Keratinocyte (primary cell): ENCODE data around the gene GLUL. TPM values are rescaled to one million over a fixed set of nuclear protein-coding genes. Genes with fewer than 3 reads are reported as not detected.

Source experiments
- DNase-seq: peaks from one replicate; pipeline ENCODE4 v3.0.0-alpha.2; 2011; ENCODE audit warnings: low read depth, missing footprints, low spot score
- FAIRE-seq: peaks from 2 replicates; lab custom pipeline; 2011; peaks lifted over from hg19 to GRCh38; lab: Jason Lieb, UNC
- H2AFZ ChIP-seq: 2 replicates; pipeline ENCODE4 v1.6.0; 2012; ENCODE audit warnings: low read length, control low read depth, inconsistent platforms; ENCODE audit not compliant: control insufficient read depth
- H3K27ac ChIP-seq: 2 replicates; pipeline ENCODE4 v1.5.1; 2011; ENCODE audit warnings: low read length; ENCODE audit not compliant: control insufficient read depth, insufficient read depth
- H3K27me3 ChIP-seq: 3 replicates; pipeline ENCODE4 v1.6.0; 2011; ENCODE audit warnings: low read length; ENCODE audit not compliant: control insufficient read depth, insufficient read depth; ENCODE audit errors: extremely low read depth
- H3K36me3 ChIP-seq, 2 experiments: 2 replicates in 1 of 2; 3 replicates in 1 of 2; pipeline ENCODE4 v1.5.1; 2011; ENCODE audit warnings: low read length in 2 of 2, mild to moderate bottlenecking in 1 of 2; ENCODE audit not compliant: control insufficient read depth in 2 of 2, insufficient read depth in 2 of 2; ENCODE audit errors: extremely low read depth in 1 of 2
- H3K4me1 ChIP-seq: 3 replicates; pipeline ENCODE4 v1.5.1; 2011; ENCODE audit warnings: low read length; ENCODE audit not compliant: control insufficient read depth, insufficient read depth; ENCODE audit errors: extremely low read depth
- H3K4me2 ChIP-seq: 3 replicates; pipeline ENCODE4 v1.6.0; 2011; ENCODE audit warnings: low read depth, low read length; ENCODE audit not compliant: control insufficient read depth, insufficient read depth; ENCODE audit errors: extremely low read depth
- H3K4me3 ChIP-seq, 3 experiments: fragments of 200-600 bp in 1 of 3; sonication (generic) in 1 of 3; 2 replicates in 2 of 3; 3 replicates in 1 of 3; pipeline ENCODE4 v1.5.1; 2011 to 2016; ENCODE audit warnings: low read length in 3 of 3, mild to moderate bottlenecking in 3 of 3, control low read depth in 2 of 3, inconsistent platforms in 1 of 3, low read depth in 1 of 3, mixed read lengths in 1 of 3, mixed run types in 1 of 3, moderate library complexity in 1 of 3; ENCODE audit not compliant: control insufficient read depth in 2 of 3, insufficient read depth in 2 of 3; ENCODE audit errors: extremely low read depth in 1 of 3
- H3K79me2 ChIP-seq: 2 replicates; pipeline ENCODE4 v1.6.0; 2012; ENCODE audit warnings: low read length; ENCODE audit not compliant: control insufficient read depth, insufficient read depth
- H3K9ac ChIP-seq: 3 replicates; pipeline ENCODE4 v1.6.0; 2011; ENCODE audit warnings: low read length; ENCODE audit not compliant: control insufficient read depth, insufficient read depth; ENCODE audit errors: extremely low read depth
- H3K9me1 ChIP-seq: 3 replicates; pipeline ENCODE4 v1.6.0; 2011; ENCODE audit warnings: low read length; ENCODE audit not compliant: control insufficient read depth, insufficient read depth; ENCODE audit errors: extremely low read depth
- H3K9me3 ChIP-seq: 2 replicates; pipeline ENCODE4 v1.5.1; 2012; ENCODE audit warnings: low read depth, low read length; ENCODE audit not compliant: control insufficient read depth
- H4K20me1 ChIP-seq: 3 replicates; pipeline ENCODE4 v1.6.0; 2011; ENCODE audit warnings: low read length; ENCODE audit not compliant: control insufficient read depth, insufficient read depth; ENCODE audit errors: extremely low read depth
- CTCF ChIP-seq, 3 experiments: IDR thresholded peaks in 1 of 3; conservative IDR thresholded peaks in 1 of 3; optimal IDR thresholded peaks in 1 of 3; 2 replicates in 2 of 3; 3 replicates in 1 of 3; pipeline versions ENCODE3 to v1.5.1; 2011; ENCODE audit warnings: low read length in 3 of 3, mild to moderate bottlenecking in 3 of 3, moderate library complexity in 2 of 3, control low read depth in 1 of 3, inconsistent platforms in 1 of 3; ENCODE audit not compliant: insufficient read depth in 2 of 3; ENCODE audit errors: extremely low read depth in 1 of 3
- EZH2 ChIP-seq: IDR thresholded peaks from one replicate; pipeline ENCODE4 v1.6.1; 2012; ENCODE audit warnings: inconsistent platforms, mild to moderate bottlenecking, low read length, moderate library complexity
- dilution Hi-C: fragments of 300-500 bp; cut with MboI; formaldehyde crosslinking; loops from one replicate; pipeline ENCODE4 v1.7.0; 2020; ENCODE audit warnings: low sequenced_read_pairs; ENCODE audit not compliant: extremely low pct_ligation_motif_present
- polyA plus RNA-seq, 5 experiments: library from polyadenylated mRNA; depleted of rRNA in 3 of 5; stranded (reverse) in 3 of 5; stranded (forward) in 1 of 5; unstranded in 1 of 5; fragments of >200 nt; gene quantifications; 1 replicate in 1 of 5; 2 replicates in 3 of 5; 3 replicates in 1 of 5; pipeline versions ENCODE4 v1.2.1 to v1.2.3, GENCODE V29; 2011 to 2012; ENCODE audit warnings: missing spikeins in 2 of 5, low read depth in 1 of 5, low replicate concordance in 1 of 5

The GLUL gene
- polyA plus RNA-seq, 1 donor (not counting 4 experiments of a cell fraction or from before 2014, with no cell fraction given), result 593 TPM

DNA sequence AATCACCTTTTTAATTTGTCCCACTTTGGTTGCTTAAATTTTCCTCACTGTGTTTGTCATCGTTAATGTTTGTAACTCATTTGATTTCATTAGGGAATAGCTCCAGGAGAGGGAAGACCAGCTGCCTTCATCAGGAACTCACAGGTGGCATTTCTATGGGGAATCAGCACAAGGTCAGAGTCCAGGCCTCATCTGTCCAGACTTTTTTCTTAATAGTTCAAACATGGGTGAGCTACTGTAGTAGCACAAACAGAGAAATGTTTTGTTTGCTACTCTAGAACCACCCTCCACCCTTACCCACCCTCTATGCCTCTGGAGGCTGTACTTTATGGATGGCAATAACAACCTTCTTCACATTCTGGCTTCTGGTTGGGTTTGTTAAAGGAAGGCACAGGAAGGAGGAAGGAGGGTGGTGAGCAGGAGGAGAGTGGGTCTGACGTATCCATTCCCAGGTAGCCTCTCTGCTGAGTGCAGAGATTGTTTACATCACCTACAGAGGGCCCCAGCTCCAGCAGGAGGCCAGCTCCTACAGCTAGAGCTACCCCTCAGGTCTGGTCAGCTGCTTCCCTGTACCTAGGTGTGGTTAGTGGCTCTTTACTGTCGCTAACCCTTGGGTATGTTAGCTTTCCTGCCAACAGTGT lies 17.0 kb upstream of the GLUL start:
- H3K9ac ChIP-seq, result no peak overlapping the region
- TF ChIP-seq EZH2, result no peak
- no peak for TF ChIP-seq CTCF (optimal IDR thresholded peaks at IDR 0.05 in 1 of 3, IDR thresholded peaks at IDR 0.05 in 1 of 3, conservative IDR thresholded peaks at IDR 0.05 in 1 of 3; ENCODE audit: extremely low read depth in 1 of 3, insufficient read depth in 2 of 3, low read length in 3 of 3)
- no peaks in the 10 kb centered on the region for H3K36me3 ChIP-seq
- H3K27me3 ChIP-seq, result no peaks in the 10 kb centered on the region
- dilution Hi-C loops, result no loop called here
- H2AFZ ChIP-seq, result no peak overlapping the region
- no peak overlapping the region for H3K27ac ChIP-seq
- H3K9me1 ChIP-seq, result no peaks in the 10 kb centered on the region
- H3K9me3 ChIP-seq, result peaks cover 4% of the 10 kb centered on the region
- no peak overlapping the region for H3K4me2 ChIP-seq
- FAIRE-seq (no peak), DNase-seq (no peak)
- H3K4me1 ChIP-seq, result no peaks in the 10 kb centered on the region
- H3K79me2 ChIP-seq, result no peaks in the 10 kb centered on the region
- H4K20me1 ChIP-seq, result no peaks in the 10 kb centered on the region
- H3K4me3 ChIP-seq, result no peak overlapping the region

- Histone ChIP-seq H3K9ac (no peak overlapping the region), H3K36me3 (no peaks in the 10 kb centered on the region), H3K4me1 (no peaks in the 10 kb centered on the region), H3K4me3 (no peak overlapping the region), H2AFZ (no peak overlapping the region), H3K9me3 (peaks cover 4% of the 10 kb centered on the region), H4K20me1 (no peaks in the 10 kb centered on the region), H3K4me2 (no peak overlapping the region), H3K27ac (no peak overlapping the region), H3K27me3 (no peaks in the 10 kb centered on the region), H3K79me2 (no peaks in the 10 kb centered on the region), H3K9me1 (no peaks in the 10 kb centered on the region)
- DNase-seq, result no peak
- dilution Hi-C loops, result no loop called here
- FAIRE-seq, result no peak
- TF ChIP-seq EZH2, result no peak
- TF ChIP-seq CTCF (optimal IDR thresholded peaks at IDR 0.05 in 1 of 3, IDR thresholded peaks at IDR 0.05 in 1 of 3, conservative IDR thresholded peaks at IDR 0.05 in 1 of 3; ENCODE audit: extremely low read depth in 1 of 3, insufficient read depth in 2 of 3, low read length in 3 of 3), result no peak
Observed at GRCh38 chr1:182407724-182408123, 16.1 kb upstream of the GLUL start.
